Measurements from ENCODE around the gene BRME1.
A peak's percentile ranks its signal among the peaks of the same experiment; 100 is the strongest.

The BRME1 gene

DNA sequence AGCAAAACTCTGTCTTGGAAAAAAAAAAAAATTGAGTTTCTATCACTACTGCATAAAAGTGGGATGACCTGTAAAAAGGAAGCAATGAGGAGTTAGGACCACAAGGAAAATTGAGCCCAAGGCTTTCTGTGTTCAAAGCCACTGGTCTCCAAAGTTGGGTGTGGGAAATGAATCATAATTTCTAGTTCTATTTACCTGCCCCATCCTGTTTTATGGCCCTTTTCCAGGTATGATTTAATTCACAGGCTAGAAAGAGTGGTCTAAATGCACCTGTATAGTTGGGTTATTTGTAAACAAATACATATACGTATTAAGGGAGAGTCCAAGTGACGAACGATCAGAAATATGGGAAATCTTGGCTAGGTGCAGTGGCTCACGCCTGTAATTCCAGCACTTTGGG is 40.5 kb upstream of the BRME1 start:
- no peak overlapping the region for H3K4me3 ChIP-seq (ENCODE audit: low read depth, low read length)
- TF ChIP-seq, protein P1, sequence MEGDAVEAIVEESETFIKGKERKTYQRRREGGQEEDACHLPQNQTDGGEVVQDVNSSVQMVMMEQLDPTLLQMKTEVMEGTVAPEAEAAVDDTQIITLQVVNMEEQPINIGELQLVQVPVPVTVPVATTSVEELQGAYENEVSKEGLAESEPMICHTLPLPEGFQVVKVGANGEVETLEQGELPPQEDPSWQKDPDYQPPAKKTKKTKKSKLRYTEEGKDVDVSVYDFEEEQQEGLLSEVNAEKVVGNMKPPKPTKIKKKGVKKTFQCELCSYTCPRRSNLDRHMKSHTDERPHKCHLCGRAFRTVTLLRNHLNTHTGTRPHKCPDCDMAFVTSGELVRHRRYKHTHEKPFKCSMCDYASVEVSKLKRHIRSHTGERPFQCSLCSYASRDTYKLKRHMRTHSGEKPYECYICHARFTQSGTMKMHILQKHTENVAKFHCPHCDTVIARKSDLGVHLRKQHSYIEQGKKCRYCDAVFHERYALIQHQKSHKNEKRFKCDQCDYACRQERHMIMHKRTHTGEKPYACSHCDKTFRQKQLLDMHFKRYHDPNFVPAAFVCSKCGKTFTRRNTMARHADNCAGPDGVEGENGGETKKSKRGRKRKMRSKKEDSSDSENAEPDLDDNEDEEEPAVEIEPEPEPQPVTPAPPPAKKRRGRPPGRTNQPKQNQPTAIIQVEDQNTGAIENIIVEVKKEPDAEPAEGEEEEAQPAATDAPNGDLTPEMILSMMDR (IDR thresholded peaks at IDR 0.05; ENCODE audit: low read depth, low read length) = no peak

DNA sequence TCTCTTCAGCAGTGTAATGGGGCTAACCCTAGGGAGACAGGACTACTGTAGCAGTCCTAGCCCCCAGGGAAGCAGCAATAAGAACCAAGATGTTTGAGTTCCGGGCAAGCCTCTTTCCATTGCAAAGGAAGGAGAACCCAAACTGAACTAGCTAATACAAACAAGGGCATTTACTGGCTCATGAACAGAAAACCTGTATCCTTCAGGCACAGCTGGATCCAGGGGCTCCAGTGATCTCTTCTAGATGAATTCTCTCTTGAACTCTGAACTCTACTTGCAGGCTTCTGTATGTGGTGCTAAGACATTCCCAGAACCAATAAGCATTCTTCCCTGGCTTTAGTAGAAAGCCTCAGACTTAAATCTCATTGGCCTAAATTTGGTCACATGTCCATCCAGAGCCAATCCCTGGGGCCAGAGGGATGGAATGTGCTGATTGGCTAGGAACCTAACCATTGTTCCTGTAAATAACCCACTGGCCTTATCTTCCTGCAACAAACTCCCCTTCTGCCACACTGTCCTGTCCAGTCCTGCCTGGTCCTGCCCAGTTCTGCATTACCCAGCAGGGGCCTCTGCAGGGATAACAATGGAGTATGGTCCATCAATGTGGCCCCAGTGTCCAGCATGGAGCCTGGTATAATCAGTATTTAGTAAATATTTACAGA is 36.2 kb upstream of the BRME1 start:
- TF ChIP-seq, protein P1 (IDR thresholded peaks at IDR 0.05; ENCODE audit: low read depth, low read length) = no peak
- no peak overlapping the region for H3K4me3 ChIP-seq (ENCODE audit: low read depth, low read length)

DNA sequence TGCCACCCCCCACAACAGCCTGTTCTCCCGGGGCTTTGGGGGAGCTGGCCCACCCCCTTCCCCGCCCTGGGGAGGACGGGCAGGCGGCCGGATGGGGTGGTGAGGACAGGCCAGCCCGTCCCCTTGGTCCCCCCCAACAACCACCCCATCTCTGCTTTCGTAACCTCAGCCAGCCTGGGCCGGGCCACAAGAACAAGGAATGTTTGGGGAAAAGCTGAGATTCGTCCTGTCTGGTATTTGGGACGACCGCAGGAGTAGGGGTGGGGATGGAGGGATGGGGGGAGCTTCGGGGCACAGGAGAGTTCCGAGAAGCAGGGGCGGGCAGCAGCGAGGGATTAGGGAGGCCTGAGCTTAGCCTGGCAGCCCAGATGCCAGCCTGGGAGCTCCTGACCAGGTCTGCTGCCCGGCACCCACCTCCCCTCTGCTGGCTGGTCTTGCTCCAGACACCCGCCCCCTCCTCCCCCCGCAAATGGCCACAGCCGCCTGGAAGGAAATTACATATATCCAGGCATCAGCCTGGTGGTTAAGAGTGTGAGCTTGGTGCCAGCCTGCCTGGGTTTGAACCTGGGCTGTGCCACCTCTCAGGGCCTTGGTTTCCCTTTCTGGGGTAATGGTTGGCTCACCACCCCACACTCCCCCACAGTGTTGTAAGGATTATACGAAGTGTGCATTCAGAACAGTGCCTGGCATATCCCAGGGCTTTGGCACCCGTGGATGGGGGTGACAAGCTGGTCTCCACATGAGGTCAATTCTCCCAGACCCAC is 32.6 kb upstream of the BRME1 start, which contains the start of gene PODNL1:
TSS of gene PODNL1 (minus strand) at position 117 of the 764 bp plus-strand sequence. CDS start 236 bp downstream, outside the sequence.
- peak within 1 kb of the TSS; percentile 52 for H3K4me3 ChIP-seq (ENCODE audit: low read depth, low read length)
- TF ChIP-seq, protein P1 (IDR thresholded peaks at IDR 0.05; ENCODE audit: low read depth, low read length) = no peak

DNA sequence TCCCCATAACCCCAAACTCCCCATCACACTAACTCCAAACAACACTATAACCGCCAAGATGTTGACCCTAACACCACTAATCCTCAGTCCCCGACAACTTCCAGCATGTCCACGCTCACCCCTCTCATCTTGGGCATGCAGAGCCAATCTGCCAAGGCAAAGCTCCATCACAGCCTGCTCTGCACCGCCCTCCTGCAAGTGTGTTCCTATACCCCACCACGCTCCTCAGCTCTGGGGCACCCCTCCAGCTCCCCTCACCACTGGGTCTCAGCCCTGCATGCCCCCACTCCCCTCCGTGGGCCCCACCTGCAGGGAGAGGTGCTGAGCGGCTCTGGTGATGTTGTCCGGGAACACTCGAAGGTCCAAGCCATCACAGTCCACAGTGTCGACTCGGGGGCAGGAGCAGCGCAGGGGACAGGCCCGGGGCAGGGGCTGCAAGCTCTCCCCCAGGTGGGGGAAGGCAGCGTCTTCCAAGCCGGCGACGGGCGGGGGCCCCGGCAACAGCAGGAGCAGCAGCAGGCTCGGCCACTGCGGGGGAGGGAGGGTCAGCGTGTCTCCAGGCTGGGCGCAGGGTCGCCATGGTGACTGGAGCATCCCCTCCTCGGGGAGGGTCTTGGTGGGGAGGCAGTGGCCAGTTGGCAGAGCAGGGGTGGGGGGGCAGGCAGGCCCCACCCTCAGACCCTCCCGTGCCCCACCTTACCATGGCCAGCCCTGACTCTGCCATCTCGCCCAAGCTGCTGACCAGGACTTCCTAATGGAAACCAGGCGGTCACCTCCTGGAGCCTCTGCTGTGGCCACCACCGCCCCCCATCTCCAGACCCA is 31.8 kb upstream of the BRME1 start:
- TF ChIP-seq, protein P1 (IDR thresholded peaks at IDR 0.05; ENCODE audit: low read depth, low read length) = no peak
- peak overlapping the region; percentile 52 for H3K4me3 ChIP-seq (ENCODE audit: low read depth, low read length)

DNA sequence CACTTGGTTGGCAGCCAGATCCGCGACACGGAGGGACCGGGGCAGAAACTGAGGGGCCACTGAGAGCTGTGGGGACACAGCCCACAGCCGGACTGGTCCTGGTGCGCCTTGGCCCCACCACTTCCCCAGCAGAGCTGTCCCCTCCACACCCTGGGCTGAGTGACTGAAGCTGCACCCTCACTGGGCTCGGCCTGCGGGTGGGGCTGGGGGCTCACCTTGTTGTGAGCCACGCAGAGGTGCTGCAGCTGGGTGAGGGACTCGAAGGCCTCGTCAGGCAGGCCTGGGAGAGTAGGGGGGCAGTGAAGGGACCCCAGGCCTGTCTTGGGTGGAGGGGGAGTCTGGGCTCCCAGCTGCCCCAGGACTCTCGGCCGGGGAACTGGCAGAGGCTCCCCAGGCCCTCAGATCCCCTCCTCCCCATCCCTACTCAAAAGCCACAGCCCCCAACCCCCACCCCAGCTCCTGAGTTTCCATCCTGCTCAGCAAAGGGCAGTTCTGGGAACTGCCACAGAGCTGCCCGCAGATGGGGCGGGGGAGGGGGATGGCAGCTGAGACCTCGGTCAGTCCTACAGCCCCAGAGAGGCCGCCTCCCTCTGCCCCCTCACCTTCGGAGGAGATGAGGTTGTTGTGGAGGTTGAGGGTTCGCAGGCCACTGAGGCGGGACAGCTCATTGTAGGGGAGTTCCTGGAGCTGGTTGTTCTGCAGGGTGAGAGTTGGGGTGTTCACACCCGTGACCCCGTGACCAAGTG is 30.0 kb upstream of the BRME1 start:
- no peak overlapping the region for H3K4me3 ChIP-seq (ENCODE audit: low read depth, low read length)
- TF ChIP-seq, protein P1 (IDR thresholded peaks at IDR 0.05; ENCODE audit: low read depth, low read length) = no peak

DNA sequence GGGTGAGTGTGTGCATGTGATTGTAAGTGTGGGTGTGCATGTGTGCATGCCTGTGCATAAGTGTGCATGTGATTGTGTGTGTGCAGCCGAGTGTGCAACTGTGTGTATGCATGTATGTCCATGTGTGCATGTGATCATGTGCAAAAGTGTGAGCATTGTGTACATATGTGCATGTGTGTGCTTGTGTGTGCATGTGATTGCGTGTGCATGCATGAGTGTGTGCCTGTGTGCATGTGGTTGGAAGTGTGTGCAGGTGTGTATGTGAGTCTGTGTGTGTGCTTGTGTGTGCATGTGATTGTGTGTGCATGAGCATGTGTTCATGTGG is 28.8 kb upstream of the BRME1 start:
- TF ChIP-seq, protein P1 (IDR thresholded peaks at IDR 0.05; ENCODE audit: low read depth, low read length) = no peak

More for the DNA sequence above, 28.8 kb upstream of the BRME1 start:
- no peak overlapping the region for H3K4me3 ChIP-seq (ENCODE audit: low read depth, low read length)
